Mucosa of stomach (tissue), 1 donor: ENCODE results near the gene MTCL1.

ENCODE experiments used
- H3K27me3 ChIP-seq: one replicate; pipeline ENCODE4 v1.7.0; 2013; ENCODE audit warnings: mild to moderate bottlenecking, low read length; ENCODE audit not compliant: control insufficient read depth, insufficient read depth
- H3K36me3 ChIP-seq: one replicate; pipeline ENCODE4 v1.7.0; 2013; ENCODE audit warnings: low read length; ENCODE audit not compliant: control insufficient read depth, insufficient read depth
- H3K4me1 ChIP-seq: one replicate; pipeline ENCODE4 v1.7.0; 2013; ENCODE audit warnings: mild to moderate bottlenecking, low read length; ENCODE audit not compliant: control insufficient read depth, insufficient read depth
- H3K4me3 ChIP-seq: one replicate; pipeline ENCODE4 v1.7.0; 2013; ENCODE audit warnings: low read length
- H3K9ac ChIP-seq: one replicate; pipeline ENCODE4 v1.7.0; 2013; ENCODE audit warnings: mild to moderate bottlenecking, low read length, moderate library complexity
- H3K9me3 ChIP-seq: one replicate; pipeline ENCODE4 v1.7.0; 2013; ENCODE audit warnings: mild to moderate bottlenecking, low read length, moderate library complexity; ENCODE audit not compliant: control insufficient read depth
- donor health status: Pancreatic carcinoma.

MTCL1 gene

GRCh38 chr18:8806100-8806797 is 100.9 kb downstream of the MTCL1 start:
- no peaks in the 10 kb centered on the region for H3K9me3 ChIP-seq
- H3K36me3 ChIP-seq = no peaks in the 10 kb centered on the region
- H3K4me3 ChIP-seq = no peak overlapping the region
- peaks cover 15% of the 10 kb centered on the region for H3K4me1 ChIP-seq
- no peak overlapping the region for H3K9ac ChIP-seq
- no peaks in the 10 kb centered on the region for H3K27me3 ChIP-seq

- Histone ChIP-seq H3K4me1 (peaks cover 8% of the 10 kb centered on the region), H3K4me3 (no peak overlapping the region), H3K9me3 (no peaks in the 10 kb centered on the region), H3K27me3 (no peaks in the 10 kb centered on the region), H3K36me3 (no peaks in the 10 kb centered on the region), H3K9ac (no peak overlapping the region)
Measured at GRCh38 chr18:8806798-8807487, 101.6 kb downstream of the MTCL1 start.

GRCh38 chr18:8807488-8807805 is 102.1 kb downstream of the MTCL1 start:
- Histone ChIP-seq H3K4me1 (peaks cover 4% of the 10 kb centered on the region), H3K27me3 (no peaks in the 10 kb centered on the region), H3K36me3 (no peaks in the 10 kb centered on the region), H3K9ac (no peak overlapping the region), H3K9me3 (no peaks in the 10 kb centered on the region), H3K4me3 (no peak overlapping the region)

GRCh38 chr18:8808001-8808400 is 102.6 kb downstream of the MTCL1 start:
- Histone ChIP-seq H3K4me3 (no peak overlapping the region), H3K36me3 (no peaks in the 10 kb centered on the region), H3K27me3 (no peaks in the 10 kb centered on the region), H3K9me3 (no peaks in the 10 kb centered on the region), H3K9ac (no peak overlapping the region), H3K4me1 (no peaks in the 10 kb centered on the region)

- H3K4me3 ChIP-seq = no peak overlapping the region
- no peaks in the 10 kb centered on the region for H3K27me3 ChIP-seq
- no peaks in the 10 kb centered on the region for H3K36me3 ChIP-seq
Measured at GRCh38 chr18:8809514-8809913, 104.2 kb downstream of the MTCL1 start.

GRCh38 chr18:8810157-8810556 is 104.8 kb downstream of the MTCL1 start:
- Histone ChIP-seq H3K27me3 (no peaks in the 10 kb centered on the region), H3K36me3 (no peaks in the 10 kb centered on the region), H3K4me3 (no peak overlapping the region), H3K9ac (no peak overlapping the region), H3K9me3 (no peaks in the 10 kb centered on the region), H3K4me1 (no peaks in the 10 kb centered on the region)

More at GRCh38 chr18:8809514-8809913, 104.2 kb downstream of the MTCL1 start:
- no peaks in the 10 kb centered on the region for H3K4me1 ChIP-seq
- H3K9ac ChIP-seq = no peak overlapping the region
- H3K9me3 ChIP-seq = no peaks in the 10 kb centered on the region

- Histone ChIP-seq H3K27me3 (no peaks in the 10 kb centered on the region), H3K4me3 (no peak overlapping the region), H3K36me3 (no peaks in the 10 kb centered on the region), H3K4me1 (no peaks in the 10 kb centered on the region), H3K9ac (no peak overlapping the region), H3K9me3 (no peaks in the 10 kb centered on the region)
Measured at GRCh38 chr18:8811115-8811514, 105.8 kb downstream of the MTCL1 start.

- Histone ChIP-seq H3K36me3 (no peaks in the 10 kb centered on the region), H3K27me3 (no peaks in the 10 kb centered on the region), H3K9me3 (no peaks in the 10 kb centered on the region), H3K4me3 (no peak overlapping the region), H3K4me1 (no peaks in the 10 kb centered on the region), H3K9ac (no peak overlapping the region)
Measured at GRCh38 chr18:8812631-8813030, 107.3 kb downstream of the MTCL1 start.

GRCh38 chr18:8813611-8814010 is 108.3 kb downstream of the MTCL1 start:
- H3K4me3 ChIP-seq = no peak overlapping the region
- no peaks in the 10 kb centered on the region for H3K9me3 ChIP-seq
- no peak overlapping the region for H3K9ac ChIP-seq
- no peaks in the 10 kb centered on the region for H3K4me1 ChIP-seq
- no peaks in the 10 kb centered on the region for H3K36me3 ChIP-seq
- no peaks in the 10 kb centered on the region for H3K27me3 ChIP-seq

- no peak overlapping the region for H3K9ac ChIP-seq
- no peaks in the 10 kb centered on the region for H3K4me1 ChIP-seq
- H3K36me3 ChIP-seq = no peaks in the 10 kb centered on the region
- H3K9me3 ChIP-seq = no peaks in the 10 kb centered on the region
- H3K4me3 ChIP-seq = no peak overlapping the region
- no peaks in the 10 kb centered on the region for H3K27me3 ChIP-seq
Measured at GRCh38 chr18:8814206-8814605, 108.8 kb downstream of the MTCL1 start.

GRCh38 chr18:8816220-8816619 is 110.9 kb downstream of the MTCL1 start:
- H3K4me1 ChIP-seq = peaks cover 6% of the 10 kb centered on the region
- no peak overlapping the region for H3K4me3 ChIP-seq
- H3K27me3 ChIP-seq = no peaks in the 10 kb centered on the region
- H3K9ac ChIP-seq = no peak overlapping the region
- H3K9me3 ChIP-seq = no peaks in the 10 kb centered on the region
- H3K36me3 ChIP-seq = no peaks in the 10 kb centered on the region

GRCh38 chr18:8816816-8817215 is 111.5 kb downstream of the MTCL1 start:
- Histone ChIP-seq H3K36me3 (no peaks in the 10 kb centered on the region), H3K9me3 (no peaks in the 10 kb centered on the region), H3K4me1 (peaks cover 6% of the 10 kb centered on the region), H3K27me3 (no peaks in the 10 kb centered on the region), H3K9ac (no peak overlapping the region), H3K4me3 (no peak overlapping the region)
